Upper lobe of left lung (tissue), 4 donors: ENCODE measurements around the gene POLD1.

Experiments used
- CTCF ChIP-seq, 6 experiments: fragments of 450-650 bp in 4 of 6; fragments of 200-600 bp in 2 of 6; sonication (generic) in 2 of 6; IDR thresholded peaks; one replicate each; pipeline ENCODE4 v1.5.1; 2016 to 2019; ENCODE audit warnings: antibody characterized with exemption in 6 of 6
- EP300 ChIP-seq, 4 donors: sonication (generic); formaldehyde crosslinking; IDR thresholded peaks; one replicate each; pipeline ENCODE4 v1.5.1; 2017; ENCODE audit warnings: antibody characterized with exemption in 4 of 4, control low read depth in 2 of 4
- POLR2A ChIP-seq, 4 donors: fragments of 450-650 bp; IDR thresholded peaks; one replicate each; pipeline ENCODE4 v1.5.1; 2016 to 2017; ENCODE audit warnings: antibody characterized with exemption in 4 of 4, mild to moderate bottlenecking in 2 of 4
- POLR2AphosphoS5 ChIP-seq, 2 donors: sonication (generic); formaldehyde crosslinking; IDR thresholded peaks; one replicate each; pipeline ENCODE4 v1.5.1; 2017; ENCODE audit warnings: antibody characterized with exemption in 2 of 2

GRCh38 chr19:50361290-50362029 lies 22.7 kb upstream of the POLD1 start:
- TF ChIP-seq CTCF (IDR thresholded peaks at IDR 0.05): no peak
- no peak for TF ChIP-seq POLR2AphosphoS5 (IDR thresholded peaks at IDR 0.05)
- peak in 1 of 4 donors; percentile 53 for TF ChIP-seq POLR2A (IDR thresholded peaks at IDR 0.05)
- TF ChIP-seq EP300 (IDR thresholded peaks at IDR 0.05): no peak
